Pancreas (tissue), 10 donors: ENCODE data around the gene POLRMT. TPM values are rescaled to one million over a fixed set of nuclear protein-coding genes. Genes with fewer than 3 reads are reported as not detected.

Experiments
- ATAC-seq, 4 donors: fragments of 200-7000 bp; cut with Tn5 transposase; one replicate each; pipeline versions ENCODE4 v1.8.0 to v1.9.1; 2020; ENCODE audit warnings: mild to moderate bottlenecking in 4 of 4, moderate library complexity in 4 of 4
- DNase-seq, 6 donors: peaks; one replicate each; pipeline ENCODE4 v3.0.0-alpha.2; 2020
- FAIRE-seq: peaks from 2 replicates; lab custom pipeline; 2012; peaks lifted over from hg19 to GRCh38; lab: Jason Lieb, UNC
- H3K27ac ChIP-seq, 4 donors: fragments of 200-600 bp; sonication (generic); 1 replicate in 3 of 4; 2 replicates in 1 of 4; pipeline versions ENCODE4 v1.5.0 to v1.8.0; 2020
- H3K27me3 ChIP-seq, 4 donors: fragments of 200-600 bp; one replicate each; pipeline ENCODE4 v1.8.0; 2021
- H3K36me3 ChIP-seq, 3 donors: fragments of 200-600 bp; sonication (generic) in 1 of 3; one replicate each; pipeline versions ENCODE4 v1.5.0 to v1.8.0; 2020 to 2021
- H3K4me1 ChIP-seq, 3 donors: fragments of 200-600 bp; one replicate each; pipeline ENCODE4 v1.8.0; 2021
- H3K4me3 ChIP-seq, 4 donors: fragments of 200-600 bp; sonication (generic) in 2 of 4; one replicate each; pipeline versions ENCODE4 v1.5.0 to v1.8.0; 2020 to 2021
- H3K9me3 ChIP-seq, 4 donors: fragments of 200-600 bp; one replicate each; pipeline ENCODE4 v1.8.0; 2021
- WGBS, 2 donors: extraction: QIAGEN DNeasy Blood & Tissue Kit; methylation state at CpG; one replicate each; pipeline ENCODE4 v1.1.7; 2013; 5-methylcytosine and 5-hydroxymethylcytosine counted together
- intact Hi-C, 3 donors: fragments of 100-400 bp; cut with DNase I; formaldehyde crosslinking; loops; one replicate each; pipeline versions ENCODE4 v1.11.1 to v1.14.2; 2022
- polyA plus RNA-seq, 2 donors: library from polyadenylated mRNA; stranded (reverse); fragments of 200-250 nt; gene quantifications; one replicate each; pipeline ENCODE4 v1.2.3, GENCODE V29; 2013
- total RNA-seq, 6 donors: library from RNA; stranded (reverse); fragmentation: NEBNext Ultra II Directional in 4 of 6; extraction: Animal tissue kit (Norgen Biotek cat#: 25700) in 4 of 6; gene quantifications; one replicate each; pipeline versions ENCODE4 v1.2.1 to v1.2.4, GENCODE V29; 2021 to 2023
- TF ChIP-seq, protein P1 (sequence below), 4 donors: fragments of 200-600 bp; sonication (generic) in 3 of 4; IDR thresholded peaks; one replicate each; pipeline versions ENCODE4 v1.5.0 to v1.8.0; 2021; ENCODE audit warnings: antibody characterized with exemption in 4 of 4
- donor health status: healthy with polysubstance abuse.
- donor health status: DM: no; HTN: no; CAD: no; lungs with moderate emphysema.
- donor health status: DM: no; HTN: no; CAD: no.
- donor health status: control.
- donor health status: control.
- donor health status: Bipolar disorder and iron deficiency.
- donor health status: DM: yes; HTN: yes; CAD: no.
- donor health status: DM: no; HTN: no; CAD: no.
- donor health status: DM: no; HTN: no; CAD: no.
- donor health status: DM: yes; HTN: yes; CAD: no.

Gene POLRMT
- total and polyA plus RNA-seq, 8 donors = 19.3 to 101 (median 28.1) TPM

DNA sequence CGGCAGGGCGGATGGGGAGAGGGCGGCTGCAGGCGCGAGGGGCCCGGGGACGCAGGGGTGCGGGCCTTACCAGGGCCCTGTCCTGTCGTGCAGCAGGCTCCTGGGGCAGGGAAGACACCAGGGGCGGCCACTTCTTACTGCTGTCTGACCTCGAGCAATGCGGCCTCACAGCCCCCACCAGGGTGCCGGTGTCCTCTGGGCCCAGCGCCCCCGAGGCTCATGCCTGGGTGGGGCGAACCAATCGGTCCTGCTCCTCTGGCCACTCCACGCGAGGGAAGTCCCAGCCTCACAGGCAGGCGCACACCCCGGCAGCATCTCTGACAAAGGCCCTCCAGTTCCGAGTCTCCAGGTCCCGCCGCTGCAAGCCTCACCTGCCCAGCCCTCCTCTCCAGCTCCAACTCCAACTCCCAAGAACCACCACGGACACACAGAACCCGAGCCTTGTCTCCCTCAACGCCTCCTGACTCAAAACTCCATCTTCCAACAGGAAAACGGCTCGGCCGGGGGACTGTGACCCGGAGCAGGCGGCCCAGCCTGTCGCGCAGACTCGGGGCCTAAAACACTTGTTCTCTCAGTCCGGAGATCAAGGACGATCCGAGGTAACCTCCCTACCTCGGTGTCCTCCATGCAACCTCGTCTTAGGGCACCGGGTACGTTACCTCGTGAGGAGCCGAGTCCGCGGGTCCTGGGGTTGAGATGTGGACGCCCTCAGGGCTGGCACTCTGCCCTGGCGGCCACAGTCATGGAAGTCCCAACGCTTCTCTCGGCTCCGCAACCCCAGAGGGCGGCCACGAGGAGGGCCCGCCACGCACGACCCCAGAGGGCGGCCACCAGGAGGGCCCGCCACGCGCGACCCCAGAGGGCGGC is 12.8 kb upstream of the POLRMT start:
- DNase-seq (peak in 2 of 6 donors; percentile 30 to 69), ATAC-seq (no peak), FAIRE-seq (no peak)
- intact Hi-C loops = no loop called here
- TF ChIP-seq, protein P1, sequence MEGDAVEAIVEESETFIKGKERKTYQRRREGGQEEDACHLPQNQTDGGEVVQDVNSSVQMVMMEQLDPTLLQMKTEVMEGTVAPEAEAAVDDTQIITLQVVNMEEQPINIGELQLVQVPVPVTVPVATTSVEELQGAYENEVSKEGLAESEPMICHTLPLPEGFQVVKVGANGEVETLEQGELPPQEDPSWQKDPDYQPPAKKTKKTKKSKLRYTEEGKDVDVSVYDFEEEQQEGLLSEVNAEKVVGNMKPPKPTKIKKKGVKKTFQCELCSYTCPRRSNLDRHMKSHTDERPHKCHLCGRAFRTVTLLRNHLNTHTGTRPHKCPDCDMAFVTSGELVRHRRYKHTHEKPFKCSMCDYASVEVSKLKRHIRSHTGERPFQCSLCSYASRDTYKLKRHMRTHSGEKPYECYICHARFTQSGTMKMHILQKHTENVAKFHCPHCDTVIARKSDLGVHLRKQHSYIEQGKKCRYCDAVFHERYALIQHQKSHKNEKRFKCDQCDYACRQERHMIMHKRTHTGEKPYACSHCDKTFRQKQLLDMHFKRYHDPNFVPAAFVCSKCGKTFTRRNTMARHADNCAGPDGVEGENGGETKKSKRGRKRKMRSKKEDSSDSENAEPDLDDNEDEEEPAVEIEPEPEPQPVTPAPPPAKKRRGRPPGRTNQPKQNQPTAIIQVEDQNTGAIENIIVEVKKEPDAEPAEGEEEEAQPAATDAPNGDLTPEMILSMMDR (IDR thresholded peaks at IDR 0.05) = no peak
- no peak overlapping the region for H3K27ac ChIP-seq
- H3K36me3 ChIP-seq = peaks cover 0 to 37% (median 29%) of the 10 kb centered on the region in 3 donors
- 92 to 94% methylated on average over 62 of the region's 62 CpGs for WGBS, 2 donors
- H3K9me3 ChIP-seq = no peaks in the 10 kb centered on the region
- H3K4me1 ChIP-seq = no peaks in the 10 kb centered on the region
- no peak overlapping the region for H3K4me3 ChIP-seq
- no peaks in the 10 kb centered on the region for H3K27me3 ChIP-seq

DNA sequence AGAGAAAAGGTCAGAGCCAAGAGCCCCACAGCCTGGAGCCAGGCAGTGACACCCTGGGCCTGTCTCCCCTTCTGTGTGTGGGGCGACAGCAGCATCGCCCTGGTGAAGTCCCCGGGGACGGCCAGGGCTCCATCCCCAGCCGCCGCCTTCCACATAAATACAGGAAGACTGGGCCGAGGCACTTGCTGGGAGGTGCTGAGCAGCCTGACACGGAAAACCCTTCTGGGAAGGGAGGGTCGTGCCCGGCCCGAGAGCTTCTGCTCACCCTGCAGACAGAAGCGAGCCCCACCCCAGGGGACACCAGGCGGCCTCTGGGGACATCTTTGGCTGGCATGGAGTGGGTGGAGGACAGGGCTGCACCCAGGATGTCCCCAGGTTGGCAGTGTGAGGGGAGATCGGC is 11.5 kb upstream of the POLRMT start:
- TF ChIP-seq, protein P1 (IDR thresholded peaks at IDR 0.05) = no peak
- ATAC-seq (no peak), FAIRE-seq (no peak), DNase-seq (no peak)
- Histone ChIP-seq H3K4me1 (no peaks in the 10 kb centered on the region), H3K27me3 (no peaks in the 10 kb centered on the region), H3K27ac (no peak overlapping the region), H3K9me3 (no peaks in the 10 kb centered on the region), H3K4me3 (no peak overlapping the region), H3K36me3 (peaks cover 0 to 32% (median 25%) of the 10 kb centered on the region in 3 donors)
- WGBS, 2 donors = 80 to 82% methylated on average over 14 of the region's 14 CpGs
- intact Hi-C loops = no loop called here

DNA sequence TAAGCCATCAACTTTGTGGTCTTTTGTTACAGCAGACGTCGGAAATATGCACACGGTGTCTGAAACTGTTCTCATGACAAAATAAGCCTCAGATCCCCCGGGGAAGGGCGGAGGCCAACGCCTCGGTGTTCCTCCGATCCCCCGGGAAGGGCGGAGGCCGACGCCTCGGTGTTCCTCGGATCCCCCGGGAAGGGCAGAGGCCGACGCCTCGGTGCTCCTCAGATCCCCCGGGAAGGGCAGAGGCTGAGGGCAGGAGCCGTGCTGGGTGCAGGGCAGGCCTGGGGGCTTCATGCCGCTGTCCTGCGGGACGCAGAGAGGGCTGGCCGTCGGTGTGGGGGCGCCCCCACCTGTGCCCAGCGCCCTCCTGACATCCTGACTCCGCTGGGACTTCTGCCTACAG is 11.0 kb upstream of the POLRMT start:
- Histone ChIP-seq H3K27me3 (no peaks in the 10 kb centered on the region), H3K9me3 (no peaks in the 10 kb centered on the region), H3K4me3 (no peak overlapping the region), H3K36me3 (peaks cover 0 to 30% (median 24%) of the 10 kb centered on the region in 3 donors), H3K4me1 (no peaks in the 10 kb centered on the region), H3K27ac (no peak overlapping the region)
- FAIRE-seq (no peak), DNase-seq (no peak), ATAC-seq (no peak)
- intact Hi-C loops = no loop called here
- WGBS, 2 donors = 73 to 82% methylated on average over 26 to 28 of the region's 28 CpGs
- TF ChIP-seq, protein P1 (IDR thresholded peaks at IDR 0.05) = no peak

DNA sequence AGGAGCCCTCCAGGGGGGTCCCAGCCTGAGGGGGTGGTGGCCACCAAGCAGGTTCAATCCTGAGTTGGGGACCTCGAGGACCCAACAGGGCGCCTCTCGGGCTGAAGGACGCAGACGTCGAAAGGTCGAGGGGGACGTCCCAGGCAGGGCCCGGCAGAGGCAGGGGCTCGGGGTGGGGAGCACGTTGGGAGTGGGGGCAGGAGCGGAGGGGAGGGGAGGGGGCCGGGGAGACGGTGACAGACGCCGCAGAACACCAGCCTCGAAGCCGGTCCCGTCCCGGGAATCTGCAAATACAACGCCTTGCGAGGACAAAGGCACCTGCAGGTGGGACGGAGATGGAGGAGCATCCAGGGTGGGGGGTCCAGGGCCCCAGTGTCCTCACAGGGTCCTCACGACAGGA is 10.4 kb upstream of the POLRMT start:
- no peak overlapping the region for H3K4me3 ChIP-seq
- FAIRE-seq (no peak), ATAC-seq (no peak), DNase-seq (peak in 1 of 6 donors; percentile 64)
- H3K9me3 ChIP-seq = no peaks in the 10 kb centered on the region
- intact Hi-C loops = no loop called here
- 87 to 88% methylated on average over 24 of the region's 24 CpGs for WGBS, 2 donors
- H3K27ac ChIP-seq = no peak overlapping the region
- TF ChIP-seq, protein P1 (IDR thresholded peaks at IDR 0.05) = no peak
- no peaks in the 10 kb centered on the region for H3K4me1 ChIP-seq
- peaks cover 0 to 25% (median 17%) of the 10 kb centered on the region in 3 donors for H3K36me3 ChIP-seq
- H3K27me3 ChIP-seq = no peaks in the 10 kb centered on the region
